GM20000 (cell line): ENCODE data around the gene ZNF691.

Experiments
- DNase-seq: peaks from one replicate; pipeline ENCODE4 v3.0.0; 2012; ENCODE audit warnings: low spot score
- TF ChIP-seq, protein P1 (sequence below): IDR thresholded peaks from 2 replicates; pipeline ENCODE4 v1.5.1; 2012; ENCODE audit warnings: mild to moderate bottlenecking, control low read depth; ENCODE audit errors: extremely low read depth, missing control alignments

ZNF691 gene

DNA sequence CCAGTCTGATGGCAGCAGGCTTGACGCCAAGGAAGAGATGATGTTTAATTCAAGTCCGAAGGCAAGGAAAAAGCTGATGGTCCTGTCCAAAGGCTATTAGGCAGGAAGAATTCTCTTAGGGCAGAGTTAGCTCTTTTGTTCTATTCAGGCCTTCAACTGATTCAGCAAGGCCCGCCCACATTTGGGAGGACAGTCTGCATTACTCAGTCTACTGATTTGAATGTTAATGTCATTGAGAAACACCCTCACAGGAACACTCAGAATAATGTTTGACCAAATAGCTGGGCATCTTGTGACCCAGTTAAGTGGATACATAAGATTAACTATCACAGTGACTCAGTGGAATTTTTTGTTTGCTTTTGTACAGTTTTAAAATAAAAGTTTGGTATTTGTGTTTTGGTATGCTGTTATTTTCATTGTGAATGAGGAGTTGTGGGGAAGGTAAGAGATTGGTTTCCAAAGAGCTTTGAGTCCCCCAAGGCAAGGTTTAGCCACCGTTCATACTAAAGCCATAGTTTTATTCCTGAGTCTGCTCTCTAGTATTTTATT, 1.7 kb upstream of the ZNF691 start:
- no peak for DNase-seq
- TF ChIP-seq, protein P1, sequence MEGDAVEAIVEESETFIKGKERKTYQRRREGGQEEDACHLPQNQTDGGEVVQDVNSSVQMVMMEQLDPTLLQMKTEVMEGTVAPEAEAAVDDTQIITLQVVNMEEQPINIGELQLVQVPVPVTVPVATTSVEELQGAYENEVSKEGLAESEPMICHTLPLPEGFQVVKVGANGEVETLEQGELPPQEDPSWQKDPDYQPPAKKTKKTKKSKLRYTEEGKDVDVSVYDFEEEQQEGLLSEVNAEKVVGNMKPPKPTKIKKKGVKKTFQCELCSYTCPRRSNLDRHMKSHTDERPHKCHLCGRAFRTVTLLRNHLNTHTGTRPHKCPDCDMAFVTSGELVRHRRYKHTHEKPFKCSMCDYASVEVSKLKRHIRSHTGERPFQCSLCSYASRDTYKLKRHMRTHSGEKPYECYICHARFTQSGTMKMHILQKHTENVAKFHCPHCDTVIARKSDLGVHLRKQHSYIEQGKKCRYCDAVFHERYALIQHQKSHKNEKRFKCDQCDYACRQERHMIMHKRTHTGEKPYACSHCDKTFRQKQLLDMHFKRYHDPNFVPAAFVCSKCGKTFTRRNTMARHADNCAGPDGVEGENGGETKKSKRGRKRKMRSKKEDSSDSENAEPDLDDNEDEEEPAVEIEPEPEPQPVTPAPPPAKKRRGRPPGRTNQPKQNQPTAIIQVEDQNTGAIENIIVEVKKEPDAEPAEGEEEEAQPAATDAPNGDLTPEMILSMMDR: no peak

DNA sequence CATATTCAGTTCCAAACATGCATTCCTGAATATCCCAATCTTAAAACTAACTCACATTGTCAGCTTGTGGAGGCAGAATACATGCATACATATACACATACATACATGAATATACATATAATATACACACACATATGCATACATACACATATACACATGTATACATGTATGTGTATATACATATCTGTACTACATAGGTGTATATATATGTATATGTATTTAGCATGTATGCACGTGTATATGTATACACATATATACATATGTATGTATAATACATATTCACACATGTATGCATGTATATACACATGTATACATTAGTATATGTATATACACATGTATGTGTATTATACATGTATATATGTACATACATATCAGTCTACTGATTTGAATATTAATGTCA, 1.2 kb upstream of the ZNF691 start:
- TF ChIP-seq, protein P1: no peak
- DNase-seq: no peak

DNA sequence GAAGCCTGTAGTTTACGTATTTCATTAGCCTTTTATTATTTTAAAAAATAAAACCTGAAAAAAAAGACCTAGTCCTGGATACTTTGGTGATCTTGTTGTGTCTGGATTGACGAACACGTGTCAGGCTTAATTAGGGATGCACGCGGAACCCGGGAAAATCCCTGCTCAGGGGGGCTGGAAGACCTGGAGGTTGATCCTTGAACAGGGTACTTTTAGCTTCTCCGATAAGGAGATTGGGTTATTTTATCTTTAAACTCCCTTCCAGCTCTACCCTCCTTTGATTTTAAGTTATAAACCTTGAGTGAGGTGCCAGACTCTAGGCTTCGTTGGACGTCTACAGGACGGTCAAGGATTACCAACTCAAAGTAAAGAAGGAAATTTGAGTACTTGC, 552 bp upstream of the ZNF691 start:
- DNase-seq: peak; percentile 18
- TF ChIP-seq, protein P1: no peak

DNA sequence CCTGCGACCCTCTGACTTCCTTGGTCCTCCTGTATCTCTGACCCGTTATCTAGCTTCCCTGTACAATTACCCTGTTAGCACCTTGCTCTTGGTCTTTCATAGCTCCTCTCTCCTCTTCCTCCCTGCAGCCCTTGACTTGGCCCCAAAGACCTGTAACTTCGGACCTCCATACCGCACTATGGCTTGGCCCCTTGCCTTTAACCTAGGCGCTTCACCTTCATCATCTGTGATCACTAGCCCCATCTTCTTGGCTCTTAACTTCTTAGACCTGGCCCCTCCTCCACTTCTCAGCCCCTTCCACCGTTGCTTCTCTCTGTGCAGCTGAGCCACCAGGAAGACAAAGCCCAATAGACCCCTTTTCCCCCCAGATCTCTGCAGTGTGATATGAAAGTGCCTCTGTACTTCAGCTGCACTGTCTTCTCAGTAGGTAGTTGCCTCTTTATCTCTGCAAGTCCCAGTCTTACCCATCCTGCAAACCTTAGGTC, 740 bp downstream of the ZNF691 start:
- TF ChIP-seq, protein P1: no peak
- DNase-seq: no peak

DNA sequence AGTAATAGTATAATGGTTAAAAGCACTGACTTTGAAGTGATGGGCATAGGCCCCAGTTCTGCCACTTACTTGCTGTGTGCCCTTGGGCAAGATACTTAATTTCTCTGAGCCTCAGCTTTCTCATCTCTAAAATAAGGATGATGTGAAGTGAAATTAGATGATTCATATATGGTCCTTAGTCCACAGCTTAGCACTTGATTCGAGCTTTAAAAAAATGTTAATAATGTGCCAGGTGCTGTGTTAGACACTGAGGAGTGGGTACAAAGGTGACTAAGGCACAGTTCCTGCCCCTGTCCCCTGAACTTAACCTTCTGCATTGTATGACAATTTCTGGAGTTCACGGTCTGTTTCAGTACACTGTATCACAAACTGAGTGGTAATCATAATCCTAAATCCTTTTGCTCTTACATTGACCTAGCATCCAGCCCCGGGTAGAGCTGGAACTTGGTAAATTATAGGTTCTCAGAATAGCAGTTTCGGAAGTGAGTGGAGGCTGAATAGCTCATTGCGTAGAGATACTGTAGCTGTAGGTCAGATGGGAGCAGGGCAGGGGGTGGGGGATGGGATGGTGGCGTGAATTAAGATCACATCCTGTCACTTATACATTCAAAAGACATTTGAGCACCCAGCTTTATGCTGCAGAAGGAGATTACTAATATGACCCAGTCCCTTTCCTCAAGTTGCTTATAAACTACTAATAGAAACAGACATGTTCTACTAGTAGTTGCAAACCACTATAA, 1.5 kb downstream of the ZNF691 start:
- DNase-seq: no peak
- TF ChIP-seq, protein P1: no peak

DNA sequence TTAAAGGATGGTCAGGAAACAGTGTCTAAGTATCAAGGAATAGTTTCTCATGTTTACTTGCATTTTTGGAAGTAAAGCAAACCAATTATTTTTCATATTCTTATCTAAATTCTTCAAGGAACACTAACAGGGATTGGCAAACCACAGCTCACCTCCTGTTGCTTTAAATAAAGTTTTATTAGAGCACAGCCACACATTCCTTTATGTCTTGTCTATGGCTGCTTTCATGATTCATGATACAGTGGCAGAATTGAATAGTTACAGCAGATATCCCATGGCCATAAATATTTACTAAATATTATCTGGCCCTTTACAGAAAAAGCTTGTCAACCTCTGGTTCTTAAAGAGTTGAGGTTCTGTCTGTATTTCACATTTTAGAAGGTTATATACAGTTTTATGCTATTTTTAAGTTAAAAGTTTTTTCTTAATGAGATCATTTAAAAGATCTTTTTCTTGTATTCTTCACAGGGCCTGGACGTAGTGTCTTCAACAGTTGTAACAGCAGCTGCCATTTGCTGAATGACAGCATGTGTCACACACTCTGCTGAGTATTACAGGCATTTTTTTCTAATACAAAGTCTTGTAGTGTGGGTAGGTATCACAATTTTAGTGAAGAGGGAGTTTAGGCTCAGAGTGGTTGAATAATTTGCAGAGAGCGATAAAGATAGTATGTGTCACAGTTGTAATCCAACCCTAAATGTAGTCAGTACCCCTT, 2.6 kb downstream of the ZNF691 start:
- no peak for DNase-seq
- TF ChIP-seq, protein P1: no peak

DNA sequence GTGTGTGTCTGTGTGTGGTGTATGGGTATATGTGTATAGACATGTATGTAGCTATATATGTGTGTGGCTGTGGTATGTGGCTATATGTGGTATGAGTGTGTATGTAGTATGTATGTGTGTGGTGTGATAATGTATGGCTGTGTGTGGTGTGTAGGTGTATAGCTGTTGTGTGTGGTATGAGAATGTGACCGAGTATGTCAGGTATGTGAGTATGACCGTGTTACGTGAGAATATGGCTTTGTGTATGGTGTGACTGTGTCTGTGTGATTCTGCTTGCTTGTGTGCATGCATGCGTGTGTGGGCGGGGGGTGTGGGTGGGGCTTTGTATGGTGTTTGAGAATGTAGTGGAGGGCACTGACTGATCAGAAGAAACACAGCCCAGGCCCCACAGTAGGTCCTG, 3.5 kb downstream of the ZNF691 start:
- TF ChIP-seq, protein P1: no peak
- DNase-seq: no peak
